GM12892 (cell line): ENCODE results near the gene DPF3.

ENCODE experiments used
- POLR2A ChIP-seq: IDR thresholded peaks from 2 replicates; pipeline ENCODE4 v1.6.1; 2011; ENCODE audit warnings: low read depth, low read length, control low read depth
- POLR2AphosphoS5 ChIP-seq: IDR thresholded peaks from 2 replicates; pipeline ENCODE4 v1.6.1; 2011; ENCODE audit warnings: low read depth, low read length, control low read depth

GRCh38 chr14:72747652-72748051 lies 146.2 kb downstream of the DPF3 start:
- TF ChIP-seq POLR2A, result no peak
- TF ChIP-seq POLR2AphosphoS5, result no peak
